MG63 (cell line): ENCODE measurements around the gene TMEM242. TPM values are rescaled to one million over a fixed set of nuclear protein-coding genes. Genes with fewer than 3 reads are reported as not detected.

ENCODE experiments used
- DNase-seq: peaks from one replicate; pipeline ENCODE4 v3.0.0-alpha.2; 2020
- H3K27me3 ChIP-seq: fragments of 250-450 bp; sonication (Bioruptor Pico); 2 replicates; pipeline ENCODE4 v1.5.1; 2020; ENCODE audit warnings: mild to moderate bottlenecking, moderate library complexity
- H3K36me3 ChIP-seq: fragments of 250-450 bp; sonication (Bioruptor Pico); 2 replicates; pipeline ENCODE4 v1.5.1; 2020; ENCODE audit warnings: mild to moderate bottlenecking, moderate library complexity
- H3K4me3 ChIP-seq: fragments of 250-450 bp; sonication (Bioruptor Pico); 2 replicates; pipeline ENCODE4 v1.5.1; 2020; ENCODE audit warnings: mild to moderate bottlenecking, moderate library complexity
- H3K9me3 ChIP-seq: fragments of 250-450 bp; sonication (Bioruptor Pico); 2 replicates; pipeline ENCODE4 v1.5.1; 2020; ENCODE audit warnings: mild to moderate bottlenecking, moderate library complexity
- total RNA-seq: library from RNA; depleted of rRNA; stranded (reverse); fragments of >200 nt; shearing (Covaris generic); gene quantifications from 2 replicates; pipeline ENCODE4 v1.2.3, GENCODE V29; 2014; ENCODE audit warnings: low replicate concordance

The TMEM242 gene
- total RNA-seq, 1 experiment from 2014 or later: 6.0 TPM

DNA sequence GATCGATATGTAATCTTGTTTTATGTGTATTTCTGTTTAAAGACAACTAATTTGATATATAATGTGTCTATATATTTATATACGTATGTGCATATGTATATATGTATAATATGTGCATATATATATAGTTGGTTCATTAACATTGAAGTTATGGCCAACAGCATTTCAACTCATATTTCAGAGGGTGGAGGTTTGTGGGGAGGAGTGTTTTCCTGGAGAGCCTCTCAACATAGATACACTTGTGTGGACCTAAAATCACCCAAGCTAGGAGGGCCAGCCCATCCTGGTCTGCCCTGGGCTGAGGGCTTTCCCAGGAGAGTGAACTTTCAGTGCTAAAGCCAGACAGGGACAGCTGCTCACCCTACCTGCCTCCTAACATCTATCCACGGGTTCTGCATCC lies 68.8 kb downstream of the TMEM242 start:
- no peak for DNase-seq
- Histone ChIP-seq H3K9me3 (no peaks in the 10 kb centered on the region), H3K36me3 (no peaks in the 10 kb centered on the region), H3K4me3 (no peak overlapping the region), H3K27me3 (no peaks in the 10 kb centered on the region)

DNA sequence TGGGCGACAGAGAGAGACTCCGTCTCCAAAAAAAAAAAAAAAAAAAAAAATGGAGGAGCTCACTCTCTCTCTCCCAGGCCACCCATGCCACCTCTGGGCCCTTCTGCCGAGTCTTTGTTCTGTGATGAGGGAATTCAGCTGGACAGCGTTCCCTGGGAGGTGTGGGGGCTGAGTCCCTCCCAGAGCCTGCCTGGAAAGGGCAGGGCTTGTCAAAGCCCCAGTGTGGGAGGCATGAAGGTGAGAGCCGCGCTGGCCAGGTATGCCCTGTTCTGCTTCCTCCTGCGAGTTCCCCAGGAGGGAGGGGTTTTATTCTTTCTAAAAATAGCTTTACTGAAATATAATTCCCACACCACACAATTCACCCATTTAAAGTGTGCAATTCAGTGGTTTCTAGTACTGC lies 69.6 kb downstream of the TMEM242 start:
- no peak for DNase-seq
- no peaks in the 10 kb centered on the region for H3K27me3 ChIP-seq

DNA sequence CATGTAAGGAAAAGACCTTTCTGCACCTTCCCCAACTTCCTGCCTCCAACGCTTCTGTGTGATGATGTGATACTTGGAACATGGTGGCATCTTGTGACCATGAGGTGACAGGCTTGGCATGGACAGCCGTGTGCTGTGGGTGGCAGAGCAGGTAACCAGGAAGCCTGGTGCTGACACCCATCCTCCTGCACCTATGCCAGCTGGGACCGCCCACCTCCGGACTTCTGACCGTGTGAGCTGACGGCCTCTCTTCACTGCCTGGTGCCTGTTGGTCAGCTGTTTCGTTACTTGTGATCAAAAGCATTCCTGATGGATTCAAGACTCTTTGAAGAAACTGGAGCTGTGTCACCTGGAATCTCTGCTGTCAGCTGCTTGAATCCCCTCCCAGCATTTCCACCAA lies 70.3 kb downstream of the TMEM242 start:
- H3K9me3 ChIP-seq: peaks cover 4% of the 10 kb centered on the region; the same call in 1 of the 2 replicates
- no peaks in the 10 kb centered on the region for H3K36me3 ChIP-seq
- no peaks in the 10 kb centered on the region for H3K27me3 ChIP-seq
- no peak overlapping the region for H3K4me3 ChIP-seq
- no peak for DNase-seq

More for the DNA sequence above, 69.6 kb downstream of the TMEM242 start:
- no peaks in the 10 kb centered on the region for H3K36me3 ChIP-seq
- H3K4me3 ChIP-seq: no peak overlapping the region
- H3K9me3 ChIP-seq: no peaks in the 10 kb centered on the region

DNA sequence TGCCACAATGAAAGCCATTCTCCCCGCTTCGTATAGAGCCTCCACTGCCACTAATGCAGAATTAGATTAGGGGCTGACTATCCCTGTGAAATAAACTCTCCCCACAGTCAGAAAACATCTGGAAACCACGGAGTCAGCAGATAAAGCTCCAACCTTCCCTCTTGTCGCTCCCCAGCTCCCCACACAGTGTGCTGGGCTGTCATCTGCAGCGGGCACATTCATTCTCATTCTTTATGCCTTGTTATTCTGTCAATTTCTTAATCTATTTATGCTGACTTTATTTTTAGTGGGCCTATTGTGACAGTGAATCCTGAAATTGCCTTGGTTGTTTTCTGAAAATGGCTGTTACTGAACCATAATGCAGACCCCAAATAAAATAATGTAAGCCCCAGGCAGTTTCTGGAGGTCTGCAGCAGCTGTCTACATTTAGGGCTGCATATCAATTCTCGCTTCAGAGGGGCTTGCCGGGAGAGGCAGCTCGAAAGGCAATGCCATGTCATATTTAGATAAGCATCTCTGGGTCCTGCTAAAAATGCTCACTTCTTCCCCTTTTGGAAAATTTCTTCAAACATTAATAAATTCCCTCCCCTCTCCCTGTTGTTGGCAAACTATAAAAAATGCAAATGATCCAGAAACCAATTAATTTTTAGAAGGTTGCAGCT lies 71.6 kb downstream of the TMEM242 start:
- Histone ChIP-seq H3K36me3 (no peaks in the 10 kb centered on the region), H3K27me3 (no peaks in the 10 kb centered on the region), H3K4me3 (no peak overlapping the region), H3K9me3 (peaks cover 4% of the 10 kb centered on the region; the same call in 1 of the 2 replicates)
- no peak for DNase-seq

DNA sequence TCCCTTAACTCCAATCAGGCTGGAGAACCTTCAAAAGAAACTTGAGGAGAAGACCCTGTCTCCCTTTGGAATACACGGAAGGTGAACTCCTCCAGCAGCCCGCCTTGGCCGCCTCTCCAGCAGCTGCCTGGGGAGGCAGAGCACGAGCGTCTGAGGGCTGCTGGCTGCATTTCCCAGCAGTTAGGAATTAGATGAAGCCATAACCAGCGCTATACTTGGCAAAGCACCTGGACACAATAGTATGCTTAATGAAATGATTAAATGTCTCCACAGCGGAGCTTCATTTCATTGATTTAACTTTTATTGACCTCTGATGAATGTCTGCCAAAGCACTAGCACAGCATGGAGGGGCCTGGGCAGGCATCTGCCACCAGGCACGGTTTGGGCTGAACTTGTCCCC lies 73.5 kb downstream of the TMEM242 start:
- Histone ChIP-seq H3K36me3 (no peaks in the 10 kb centered on the region), H3K9me3 (peaks cover 4% of the 10 kb centered on the region; the same call in 1 of the 2 replicates), H3K4me3 (no peak overlapping the region), H3K27me3 (no peaks in the 10 kb centered on the region)
- no peak for DNase-seq

DNA sequence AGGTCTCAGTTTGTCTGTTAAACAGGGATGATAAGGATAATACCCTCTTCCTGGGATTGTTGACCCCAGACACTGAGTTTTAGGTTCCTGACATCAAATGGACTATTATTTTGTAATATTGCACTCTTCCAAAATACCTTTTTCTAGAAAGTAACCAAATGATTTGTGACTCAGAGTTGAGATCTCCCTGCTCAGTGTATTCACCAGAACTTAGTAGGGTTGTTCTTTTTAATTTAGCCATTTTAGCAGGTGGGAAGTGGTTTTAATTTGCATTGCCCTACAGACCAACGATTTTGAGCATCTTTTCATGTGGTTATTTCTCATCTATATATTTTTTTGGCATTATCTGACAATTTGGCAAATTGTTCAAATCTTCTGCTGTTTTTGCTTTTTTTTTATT lies 75.1 kb downstream of the TMEM242 start:
- peaks cover 4% of the 10 kb centered on the region; the same call in 1 of the 2 replicates for H3K9me3 ChIP-seq
- H3K27me3 ChIP-seq: no peaks in the 10 kb centered on the region
- no peaks in the 10 kb centered on the region for H3K36me3 ChIP-seq
- DNase-seq: no peak
- H3K4me3 ChIP-seq: no peak overlapping the region

DNA sequence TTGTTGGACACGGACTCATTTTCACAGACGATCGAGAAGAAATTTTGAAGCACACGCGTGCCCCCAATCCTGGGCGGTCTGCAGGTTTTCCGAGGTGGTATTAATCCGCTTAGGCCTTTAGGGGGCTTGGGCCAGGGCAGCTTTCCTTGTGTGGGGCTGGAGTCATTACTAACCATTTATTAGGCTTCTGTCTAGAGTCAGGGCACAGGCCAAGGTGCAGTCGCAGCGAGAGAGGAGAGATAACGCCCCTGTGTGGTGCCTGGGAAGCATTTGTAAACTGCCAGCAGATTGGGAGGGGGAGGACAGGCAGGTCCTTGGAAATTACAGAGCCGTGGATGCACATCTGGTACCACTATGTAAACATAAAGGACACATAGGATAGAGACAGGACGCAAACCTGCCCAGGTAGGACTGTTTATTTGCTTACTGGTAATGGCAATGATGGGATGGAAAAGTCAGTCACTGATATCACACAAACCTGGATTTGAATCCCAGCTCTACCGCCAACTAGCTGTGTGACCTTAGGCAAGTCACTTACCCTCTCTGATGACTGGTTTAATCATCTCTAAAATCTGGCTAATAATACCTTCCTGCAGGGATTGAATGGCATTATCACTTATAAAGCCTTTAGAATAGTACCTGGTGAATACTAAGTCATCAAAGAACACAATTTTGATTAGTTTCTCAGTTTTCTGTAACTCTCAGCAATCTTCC lies 76.4 kb downstream of the TMEM242 start:
- no peaks in the 10 kb centered on the region for H3K27me3 ChIP-seq
- no peak overlapping the region for H3K4me3 ChIP-seq
- DNase-seq: no peak
- H3K9me3 ChIP-seq: peaks cover 4% of the 10 kb centered on the region; the same call in 1 of the 2 replicates
- no peaks in the 10 kb centered on the region for H3K36me3 ChIP-seq

DNA sequence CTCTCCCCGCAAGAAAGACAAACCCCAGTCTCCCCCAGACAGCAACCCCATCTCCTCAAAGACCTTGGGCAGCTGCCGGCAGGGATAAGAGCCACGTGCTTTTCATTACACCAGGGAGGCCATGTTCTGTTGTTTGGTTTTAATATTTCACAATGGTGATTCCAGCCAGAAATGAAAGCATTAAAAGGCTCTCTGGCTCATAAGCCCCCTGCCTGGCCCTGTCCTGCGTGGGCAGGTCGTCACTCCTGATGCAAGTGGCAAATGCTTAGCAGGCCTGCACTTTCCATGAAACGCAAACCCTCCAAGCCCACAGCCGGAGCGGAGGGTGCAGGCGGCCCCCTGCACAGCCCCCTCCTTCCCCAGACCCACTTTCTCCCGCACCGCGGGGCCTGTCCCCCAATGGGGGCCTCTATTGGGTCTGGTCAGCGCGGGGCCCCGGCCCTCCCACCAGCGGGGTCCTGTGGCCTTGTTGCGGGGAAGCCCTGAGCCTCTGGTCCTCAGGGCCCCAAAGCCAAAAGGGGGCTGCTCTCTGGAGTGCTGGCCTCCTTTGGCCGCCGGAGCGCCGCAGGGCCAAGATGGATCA lies 77.2 kb downstream of the TMEM242 start:
- peaks cover 4% of the 10 kb centered on the region; the same call in 1 of the 2 replicates for H3K9me3 ChIP-seq
- no peaks in the 10 kb centered on the region for H3K36me3 ChIP-seq
- no peaks in the 10 kb centered on the region for H3K27me3 ChIP-seq
- no peak for DNase-seq
- H3K4me3 ChIP-seq: no peak overlapping the region

DNA sequence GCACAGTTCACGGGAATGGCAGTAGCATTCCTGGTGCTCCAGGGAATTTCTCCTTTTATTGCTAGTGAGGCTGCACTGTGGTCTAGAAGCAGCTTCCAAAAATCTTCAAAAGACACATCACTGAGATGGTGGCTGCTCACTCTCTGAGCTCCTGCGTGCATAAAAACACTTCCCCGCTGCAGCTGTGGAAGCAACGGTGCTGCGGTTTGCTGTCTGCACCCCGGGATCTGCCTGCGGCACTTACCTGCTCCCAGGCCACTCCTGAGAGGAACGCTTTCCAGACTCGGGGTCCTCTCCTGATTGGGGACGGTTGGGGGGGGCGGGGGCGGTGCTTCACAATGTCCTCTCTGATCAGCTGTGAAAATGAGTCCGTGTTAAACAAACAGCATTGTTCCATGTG lies 77.9 kb downstream of the TMEM242 start:
- peaks cover 4% of the 10 kb centered on the region; the same call in 1 of the 2 replicates for H3K9me3 ChIP-seq
- no peaks in the 10 kb centered on the region for H3K27me3 ChIP-seq
- H3K4me3 ChIP-seq: no peak overlapping the region
- DNase-seq: no peak
- H3K36me3 ChIP-seq: no peaks in the 10 kb centered on the region

DNA sequence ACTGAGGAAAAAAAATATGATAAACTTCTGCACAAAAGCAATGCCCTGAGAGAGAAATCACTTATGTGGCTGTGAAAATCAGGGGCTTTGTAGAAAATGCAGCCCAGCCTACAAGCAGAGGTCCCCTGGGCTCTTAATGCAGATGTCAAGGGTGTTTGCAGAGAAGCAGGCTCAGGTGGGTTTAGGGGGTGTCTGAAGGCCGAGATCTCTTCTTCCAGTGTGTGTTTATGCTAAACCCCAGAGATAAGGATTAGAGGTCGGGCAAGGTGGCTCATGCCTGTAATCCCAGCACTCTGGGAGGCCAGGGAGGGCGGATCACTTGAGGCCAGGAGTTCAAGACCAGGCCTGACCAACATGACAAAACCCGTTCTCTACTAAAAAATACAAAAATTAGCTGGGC lies 78.5 kb downstream of the TMEM242 start:
- no peaks in the 10 kb centered on the region for H3K36me3 ChIP-seq
- DNase-seq: no peak
- H3K4me3 ChIP-seq: no peak overlapping the region
- H3K27me3 ChIP-seq: no peaks in the 10 kb centered on the region
- peaks cover 4% of the 10 kb centered on the region; the same call in 1 of the 2 replicates for H3K9me3 ChIP-seq

DNA sequence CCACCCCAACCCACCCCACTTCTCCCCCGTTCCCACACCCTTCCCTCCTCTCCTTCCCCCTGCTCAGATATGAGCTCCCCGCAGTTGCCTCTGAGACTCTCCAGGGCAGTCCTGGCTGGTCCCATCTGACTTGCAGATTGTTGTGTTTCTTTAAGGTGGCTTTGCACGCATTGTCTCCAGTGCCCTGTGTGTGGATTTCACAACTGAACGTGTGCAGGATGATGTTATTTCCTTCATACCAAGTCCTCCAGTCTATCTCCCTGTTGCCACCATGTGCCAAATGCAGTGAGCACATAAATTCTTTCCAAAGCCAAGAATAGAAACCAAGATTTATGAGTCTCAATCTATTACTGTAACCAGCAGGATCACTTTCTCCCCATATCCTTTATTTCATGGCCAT lies 79.1 kb downstream of the TMEM242 start:
- Histone ChIP-seq H3K27me3 (no peaks in the 10 kb centered on the region), H3K36me3 (no peaks in the 10 kb centered on the region), H3K9me3 (peaks cover 4% of the 10 kb centered on the region; the same call in 1 of the 2 replicates), H3K4me3 (no peak overlapping the region)
- peak; percentile 78 for DNase-seq

DNA sequence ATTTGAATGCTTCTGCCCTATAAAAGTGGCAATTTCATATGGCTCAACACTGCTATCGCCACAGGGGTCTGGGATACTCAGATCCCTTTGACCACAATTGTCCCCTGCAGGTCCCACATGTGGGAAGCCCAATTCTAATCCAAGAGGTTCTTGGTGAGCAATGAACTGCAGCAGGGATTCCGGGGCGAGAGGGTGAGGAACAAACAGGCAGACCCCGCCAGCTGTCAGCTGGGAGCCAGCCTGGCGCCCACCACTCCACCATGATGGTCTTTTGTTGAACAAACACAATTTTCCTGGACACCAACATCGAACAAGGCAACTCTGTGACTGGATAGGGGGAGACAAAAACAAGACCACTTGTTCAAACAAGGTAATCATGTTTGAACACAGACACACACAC lies 80.5 kb downstream of the TMEM242 start:
- Histone ChIP-seq H3K27me3 (no peaks in the 10 kb centered on the region), H3K36me3 (no peaks in the 10 kb centered on the region), H3K9me3 (no peaks in the 10 kb centered on the region), H3K4me3 (no peak overlapping the region)
- no peak for DNase-seq

DNA sequence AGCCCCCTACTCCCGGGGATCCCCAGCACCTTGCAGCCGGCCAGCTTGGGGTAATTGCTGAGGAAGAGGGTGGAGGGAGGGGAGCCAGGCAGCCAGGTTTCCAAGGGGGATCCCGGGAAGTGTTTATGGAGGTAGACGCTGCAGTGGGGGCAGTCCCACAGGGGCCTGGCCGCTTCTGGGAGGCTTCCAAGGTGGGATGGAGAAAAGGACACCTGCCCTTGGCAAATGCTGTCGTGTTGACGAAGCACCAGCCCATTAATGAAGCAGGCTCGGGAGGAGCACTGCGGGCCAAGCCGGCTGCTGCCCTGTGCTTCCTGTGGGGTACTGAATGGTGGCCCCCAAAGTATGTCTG lies 82.4 kb downstream of the TMEM242 start:
- DNase-seq: no peak
- Histone ChIP-seq H3K9me3 (no peaks in the 10 kb centered on the region), H3K4me3 (no peak overlapping the region), H3K27me3 (no peaks in the 10 kb centered on the region), H3K36me3 (no peaks in the 10 kb centered on the region)

DNA sequence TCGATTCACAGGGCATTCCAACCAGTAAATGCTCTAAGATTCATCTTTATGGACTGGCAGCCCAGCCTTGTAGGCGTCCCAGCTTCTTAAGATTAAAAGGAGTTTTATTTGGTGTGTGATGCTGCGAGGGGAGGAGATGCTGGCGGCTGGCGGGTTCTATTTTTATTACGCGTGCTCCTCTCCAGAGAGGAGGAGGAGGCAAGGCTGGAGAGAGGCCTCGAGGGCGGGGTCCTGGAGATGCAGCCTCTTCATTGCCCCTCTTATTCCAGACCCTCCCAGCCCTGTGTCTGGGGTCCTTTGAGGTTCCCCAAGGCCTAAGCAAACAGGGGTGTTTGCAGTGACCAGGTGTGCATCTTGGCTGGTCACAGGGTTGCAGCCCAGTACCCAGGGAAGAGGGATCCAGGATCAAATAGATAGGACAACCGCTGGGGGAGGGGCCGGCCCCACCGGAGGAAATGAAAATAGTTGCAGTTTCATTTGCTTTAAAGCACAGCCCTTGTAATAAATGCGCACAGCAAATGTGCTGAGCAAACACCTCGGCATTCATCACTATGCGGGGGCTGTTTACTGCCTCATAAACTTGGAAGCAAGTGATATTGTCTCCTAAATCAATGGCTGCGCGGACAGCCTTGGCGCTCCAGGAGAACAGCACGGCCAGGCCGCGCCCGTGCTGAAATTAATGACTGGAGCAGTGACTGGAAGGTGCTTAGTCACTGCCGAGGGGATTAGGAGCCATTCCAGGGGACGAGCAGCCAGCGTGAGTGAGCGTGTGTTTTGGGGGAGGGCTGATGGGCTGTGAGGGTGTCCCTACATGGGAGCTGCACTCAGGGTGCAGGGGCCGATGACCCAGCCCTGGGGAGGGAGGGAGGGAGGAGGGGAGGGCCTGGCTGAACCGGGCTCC lies 83.0 kb downstream of the TMEM242 start:
- peak; percentile 94 for DNase-seq
- Histone ChIP-seq H3K9me3 (no peaks in the 10 kb centered on the region), H3K27me3 (no peaks in the 10 kb centered on the region), H3K4me3 (peak overlapping the region; percentile 32), H3K36me3 (no peaks in the 10 kb centered on the region)

DNA sequence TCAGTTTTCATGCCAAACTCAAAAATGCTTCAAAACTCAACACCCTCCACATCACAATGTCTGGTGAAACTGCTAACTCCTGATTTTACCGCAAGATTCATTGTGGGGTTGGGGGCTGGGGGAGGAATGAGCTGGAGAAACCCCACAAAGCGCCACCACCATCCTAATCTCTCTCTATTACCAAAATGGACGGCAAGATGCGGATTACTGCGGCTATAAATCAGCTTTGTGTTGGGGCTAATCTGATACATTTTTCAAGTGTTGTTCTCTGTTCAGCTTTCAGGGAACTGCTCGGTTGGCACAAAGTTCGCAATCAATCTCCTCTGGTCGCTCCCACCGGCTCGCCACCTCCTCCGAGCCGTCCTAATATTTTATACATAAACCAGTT lies 83.7 kb downstream of the TMEM242 start:
- DNase-seq: no peak
- Histone ChIP-seq H3K9me3 (no peaks in the 10 kb centered on the region), H3K27me3 (no peaks in the 10 kb centered on the region), H3K36me3 (no peaks in the 10 kb centered on the region), H3K4me3 (peak overlapping the region; percentile 32)
